COR-L47 (cell line): Measurements from ENCODE around the gene SLFN14.
"Not testable (repeated sequence)": the region's sequence is repeated elsewhere in the genome, so short reads cannot be mapped to it uniquely, and the experiment has no call there.

ENCODE experiments used
- DNase-seq: peaks from one replicate; lab custom pipeline; 2025; lab: John Stamatoyannopoulos, UW

Gene SLFN14

GRCh38 chr17:35560703-35561102 is at the start of gene SLFN14:
Gene SLFN14 (minus strand): TSS chr17:35560819. CDS start chr17:35558062, 2,757 bp downstream.
- DNase-seq = no peak

- DNase-seq = no peak
These were observed 49.2 kb upstream of the SLFN14 start for GRCh38 chr17:35609831-35610230.

DNA sequence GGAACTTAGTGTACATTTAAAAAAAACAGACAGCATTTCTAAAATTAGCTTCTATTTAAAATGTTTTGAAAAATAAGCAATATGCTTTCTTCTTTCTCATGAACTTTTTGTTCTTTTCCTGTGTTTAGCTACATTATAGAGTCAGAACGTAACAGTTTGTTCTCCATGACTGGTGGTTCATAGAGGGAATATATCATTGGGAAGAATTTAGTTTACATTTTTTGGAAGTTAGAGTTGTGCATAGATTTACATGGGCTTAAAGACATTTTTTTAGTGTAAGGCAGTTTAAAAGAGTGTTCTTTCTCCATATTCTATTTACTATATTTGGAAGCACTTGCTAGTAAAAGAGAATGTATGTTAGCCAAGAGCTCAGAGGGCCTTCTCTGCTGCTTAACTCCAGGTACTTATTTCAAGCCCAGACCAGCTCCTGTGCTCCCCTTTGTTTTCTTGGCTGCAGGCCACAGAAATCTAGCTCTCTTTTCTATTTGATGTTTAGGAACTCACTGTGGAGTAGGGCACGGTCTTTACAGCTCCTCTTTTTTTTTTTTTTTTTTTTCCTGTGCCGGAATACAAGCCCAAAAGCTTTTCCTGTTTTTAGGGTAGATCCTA is 46.7 kb upstream of the SLFN14 start:
- no peak for DNase-seq

GRCh38 chr17:35605678-35606077 is 45.1 kb upstream of the SLFN14 start:
- DNase-seq = no peak

GRCh38 chr17:35603674-35604073 is 43.1 kb upstream of the SLFN14 start:
- DNase-seq = no peak

DNA sequence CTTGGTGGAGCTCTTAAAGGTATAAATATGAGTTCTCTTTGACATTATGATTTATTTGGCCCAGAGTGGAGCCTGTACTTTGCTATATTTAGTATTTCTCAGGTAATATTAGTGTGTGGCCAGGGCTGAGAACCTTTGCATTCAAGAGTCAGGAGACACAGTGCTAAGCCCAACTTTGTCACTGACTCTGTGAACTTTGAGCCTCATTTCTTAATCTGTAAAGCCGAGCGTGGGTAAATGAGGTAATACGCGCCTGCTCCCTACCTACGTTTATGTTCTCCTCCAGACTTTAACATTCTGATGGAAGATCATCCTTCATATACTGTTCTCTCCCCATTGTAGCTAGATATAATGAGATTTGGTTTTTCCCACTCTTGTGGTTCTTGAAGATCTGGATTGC is 37.0 kb upstream of the SLFN14 start:
- no peak for DNase-seq

DNA sequence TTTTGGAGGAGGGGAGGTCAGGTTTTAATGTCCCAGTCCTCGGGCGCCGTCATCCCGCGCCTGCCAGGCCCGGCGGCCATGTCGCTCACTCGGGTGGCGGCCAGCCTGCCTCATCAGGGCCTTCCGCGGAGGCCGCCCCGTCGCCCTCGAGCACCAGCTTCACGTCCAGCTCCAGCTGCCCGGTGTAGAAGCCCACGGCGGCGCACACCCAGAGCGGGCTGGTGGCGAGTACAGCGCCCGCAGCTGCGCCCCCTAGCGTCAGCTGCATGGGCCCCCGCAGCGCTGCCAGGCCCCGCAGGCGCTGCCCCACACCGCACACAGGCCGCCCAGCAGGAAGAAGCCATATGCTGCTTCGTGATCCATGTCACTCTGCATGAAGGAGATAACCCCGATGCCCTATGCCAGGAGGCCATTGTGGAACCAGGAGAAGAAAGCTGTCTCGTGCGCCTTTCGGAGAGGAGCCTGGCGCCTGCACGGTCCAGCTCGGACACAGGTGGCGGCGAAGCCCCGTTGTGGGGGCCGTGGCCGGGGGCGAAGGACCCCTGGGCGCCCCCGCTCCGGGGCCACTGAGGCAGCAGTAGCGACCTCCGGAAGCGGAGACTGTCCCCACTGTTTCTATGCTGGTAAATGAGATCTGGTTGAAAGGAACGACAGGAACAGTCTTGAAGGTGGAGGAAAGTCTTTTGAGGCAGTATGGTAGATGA is 36.1 kb upstream of the SLFN14 start:
- no peak for DNase-seq

GRCh38 chr17:35596072-35596471 is 35.5 kb upstream of the SLFN14 start:
- no peak for DNase-seq

GRCh38 chr17:35588196-35588920 is 27.7 kb upstream of the SLFN14 start:
- no peak for DNase-seq

DNA sequence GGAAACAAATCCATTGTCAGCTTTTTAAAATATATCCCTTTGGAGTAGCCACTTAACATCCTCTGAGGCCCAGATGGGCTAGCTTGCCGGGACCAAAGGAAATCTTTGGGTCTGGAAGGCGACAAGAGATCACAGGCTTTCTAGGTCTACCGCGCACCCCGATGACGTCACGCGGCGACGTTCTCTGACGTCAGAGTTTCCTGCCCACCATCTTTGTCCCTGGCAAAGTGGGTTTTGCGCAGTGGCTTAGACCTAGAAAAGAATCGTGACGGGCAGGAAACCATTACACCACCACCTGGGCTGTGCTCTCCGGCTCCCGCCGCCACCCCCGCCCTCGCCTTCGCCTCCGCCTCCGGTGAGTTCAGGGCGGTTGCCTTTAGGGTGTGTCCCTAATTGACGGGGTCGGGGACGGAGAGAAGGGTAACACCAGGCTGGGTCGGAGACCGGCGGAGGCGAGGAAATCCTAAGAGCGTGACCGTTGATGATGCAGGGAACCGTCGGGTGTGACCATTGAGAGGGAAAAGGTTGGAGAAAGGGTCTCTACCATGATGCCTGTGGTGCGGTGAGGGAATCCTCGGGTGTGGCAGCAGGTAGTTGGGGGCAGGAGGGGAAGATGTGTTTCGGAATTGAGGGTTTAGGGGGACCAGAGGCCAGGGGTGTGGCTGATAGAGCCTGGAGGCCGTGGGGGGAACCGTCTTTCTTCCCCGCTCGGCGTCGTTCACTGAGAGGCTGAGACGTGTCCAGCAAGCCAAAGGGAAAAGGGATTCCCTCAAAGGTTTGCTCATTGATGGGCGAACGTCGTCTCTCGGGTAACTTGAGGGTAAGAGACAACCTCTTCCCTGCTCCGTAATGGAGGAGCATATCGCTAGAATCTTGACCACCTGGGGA is 26.7 kb upstream of the SLFN14 start, which contains the start of gene AP2B1:
TSS of gene AP2B1 (plus strand) at position 249 of the 888 bp plus-strand sequence. CDS start 6,709 bp downstream, outside the sequence.
- DNase-seq = peak; percentile 93

DNA sequence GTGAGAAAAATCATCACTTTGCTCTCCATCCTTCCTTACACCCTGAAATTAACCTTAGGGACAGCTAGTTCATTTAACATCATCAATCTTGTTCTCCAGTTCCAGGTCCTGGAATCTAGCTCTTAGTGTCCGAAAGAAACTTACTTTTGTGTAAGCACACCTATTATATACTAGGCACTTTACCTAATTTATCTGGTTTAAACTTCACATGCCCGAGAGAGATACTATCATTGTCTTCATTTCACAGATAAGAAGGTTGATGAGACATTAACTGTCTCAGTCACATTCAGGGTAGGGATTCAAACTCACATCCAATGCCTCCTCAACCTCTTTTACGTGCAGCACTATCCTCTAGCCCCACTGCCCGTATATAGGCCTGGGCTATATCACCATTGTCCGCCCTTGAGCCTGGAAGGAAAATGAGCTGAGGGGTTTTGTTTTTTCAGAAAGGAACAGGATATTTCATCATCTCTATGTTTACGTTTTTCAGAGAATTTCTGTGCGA is 26.0 kb upstream of the SLFN14 start:
- no peak for DNase-seq

DNA sequence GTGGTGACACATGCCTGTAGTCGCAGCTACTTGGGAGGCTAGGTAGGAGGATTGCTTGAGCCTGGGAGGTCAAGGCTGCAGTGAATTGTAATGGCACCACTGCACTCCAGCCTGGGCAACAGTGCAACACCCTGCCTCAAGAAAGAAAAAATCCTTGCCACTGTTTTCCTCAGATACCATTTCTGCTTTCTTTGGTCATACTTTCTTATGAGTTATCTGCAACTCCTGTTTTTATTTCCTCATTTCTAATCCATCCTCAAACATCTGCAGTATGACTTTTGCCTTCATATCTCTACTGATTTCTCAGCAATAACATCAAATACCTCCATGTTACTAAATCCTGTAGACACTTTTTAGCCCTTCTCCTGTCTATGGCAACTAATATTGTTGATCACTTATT is 23.4 kb upstream of the SLFN14 start:
- no peak for DNase-seq

GRCh38 chr17:35578929-35579432 is 18.4 kb upstream of the SLFN14 start:
- DNase-seq = no peak

- peak; percentile 87 for DNase-seq
These were observed 17.7 kb upstream of the SLFN14 start, which contains the start of gene PEX12 for GRCh38 chr17:35578197-35578928. Gene PEX12 (minus strand): TSS chr17:35578571. CDS start chr17:35578021, 550 bp downstream.

- DNase-seq = no peak
These were observed 17.2 kb upstream of the SLFN14 start for GRCh38 chr17:35577830-35578196.

- no peak for DNase-seq
These were observed 15.1 kb upstream of the SLFN14 start for GRCh38 chr17:35575759-35576158.

DNA sequence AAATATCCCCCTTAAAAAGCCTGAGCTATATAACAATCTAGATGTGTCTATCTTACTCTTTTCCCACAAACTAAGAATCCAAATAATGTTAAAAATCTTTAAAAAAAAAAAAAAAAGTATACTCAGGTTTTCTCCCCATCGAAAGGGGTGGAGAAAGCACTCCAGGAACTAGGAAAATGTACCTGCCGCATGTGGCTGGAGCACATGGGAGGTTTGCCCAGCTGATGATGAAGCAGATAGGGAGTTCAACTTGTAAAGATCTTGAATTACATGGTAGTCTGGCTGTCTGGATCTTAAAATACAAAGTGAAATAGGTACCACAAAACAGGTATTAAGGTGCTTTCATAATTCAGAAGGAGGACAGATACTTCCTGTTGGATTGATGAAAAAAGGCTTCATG is 8.8 kb upstream of the SLFN14 start:
- DNase-seq = no peak

GRCh38 chr17:35568561-35568960 is 7.9 kb upstream of the SLFN14 start:
- DNase-seq = no peak

DNA sequence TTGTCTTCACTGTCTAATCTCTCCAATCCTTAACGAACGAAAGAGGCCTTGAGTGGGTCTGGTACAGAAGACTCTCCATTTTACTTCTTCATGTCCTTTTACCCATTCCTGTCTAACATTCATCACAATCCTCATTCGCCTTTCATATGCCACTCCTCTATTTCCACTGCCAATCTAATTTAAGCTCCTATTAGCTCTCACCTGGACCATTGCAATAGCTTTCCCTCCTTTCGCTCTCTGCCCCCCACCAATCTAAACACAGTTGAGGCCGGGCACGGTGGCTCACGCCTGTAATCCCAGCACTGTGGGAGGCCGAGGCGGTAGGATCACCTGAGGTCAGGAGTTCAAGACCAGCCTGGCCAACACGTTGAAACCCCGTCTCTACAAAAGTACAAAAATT is 6.3 kb upstream of the SLFN14 start:
- DNase-seq = no peak

DNA sequence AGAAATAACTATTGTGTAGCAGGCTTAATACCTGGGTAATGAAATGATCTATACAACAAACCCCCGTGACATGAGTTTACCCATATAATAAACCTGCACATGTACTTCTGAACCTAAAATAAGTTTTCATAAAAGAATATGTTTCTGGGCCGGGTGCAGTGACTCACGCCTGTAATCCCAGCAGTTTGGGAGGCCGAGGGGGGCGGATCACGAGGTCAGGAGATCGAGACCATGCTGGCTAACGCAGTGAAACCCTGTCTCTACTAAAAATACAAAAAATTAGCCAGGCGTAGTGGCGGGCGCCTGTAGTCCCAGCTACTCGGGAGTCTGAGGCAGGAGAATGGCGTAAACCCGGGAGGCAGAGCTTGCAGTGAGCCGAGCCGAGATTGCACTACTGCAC is 2.6 kb upstream of the SLFN14 start:
- not testable (repeated sequence) for DNase-seq
